ENCODE results near the gene ZNF474.

The ZNF474 gene

DNA sequence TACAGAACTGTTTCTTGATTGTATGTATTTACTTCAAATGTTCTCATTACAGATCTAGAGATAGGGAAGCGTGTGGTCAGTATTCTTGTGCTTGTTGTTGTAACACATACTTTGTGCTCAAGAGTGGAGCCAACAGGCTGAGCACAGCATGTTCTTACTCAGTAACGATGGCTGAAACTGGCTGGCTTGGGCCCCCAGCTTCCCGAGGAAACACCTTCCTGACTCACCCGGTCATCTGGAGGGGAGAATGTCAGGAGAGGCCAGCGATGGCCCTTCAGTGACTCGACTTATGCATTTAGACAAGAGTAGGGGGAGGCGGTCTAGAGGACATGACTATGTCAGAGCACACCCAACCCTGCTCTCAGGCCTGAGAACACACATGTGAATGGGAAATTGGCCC is 25.6 kb downstream of the ZNF474 start:
- Mint-ChIP-seq H3K4me3 (no peak overlapping the region), H3K4me1 (ENCODE audit: low read depth) (no peaks in the 10 kb centered on the region), H3K27ac (no peak overlapping the region), H3K9me3 (no peaks in the 10 kb centered on the region), H3K36me3 (ENCODE audit: low read depth) (no peaks in the 10 kb centered on the region), H3K27me3 (ENCODE audit: low read depth) (no peaks in the 10 kb centered on the region)

DNA sequence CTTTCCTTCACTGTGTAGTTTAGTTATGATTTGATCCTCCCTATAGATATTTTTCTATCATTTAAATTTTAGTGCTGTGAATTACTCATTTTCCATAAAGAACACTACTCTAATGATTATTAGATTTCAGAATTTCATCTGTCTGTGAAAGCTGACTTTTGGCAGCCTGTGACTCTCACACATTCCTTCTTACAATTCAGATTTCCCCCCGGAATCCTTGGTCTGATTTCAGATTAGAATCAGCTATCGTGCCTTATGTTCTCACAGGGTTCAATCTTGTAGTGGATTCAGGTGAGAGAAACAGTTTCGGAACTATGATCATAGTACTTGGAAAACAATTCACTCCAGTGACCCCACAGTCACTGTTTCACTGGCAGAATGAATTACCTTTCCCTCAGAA is 26.2 kb downstream of the ZNF474 start:
- no peaks in the 10 kb centered on the region for H3K27me3 Mint-ChIP-seq (ENCODE audit: low read depth)
- H3K9me3 Mint-ChIP-seq = no peaks in the 10 kb centered on the region
- H3K4me1 Mint-ChIP-seq (ENCODE audit: low read depth) = no peaks in the 10 kb centered on the region
- no peak overlapping the region for H3K4me3 Mint-ChIP-seq
- H3K27ac Mint-ChIP-seq = no peak overlapping the region
- H3K36me3 Mint-ChIP-seq (ENCODE audit: low read depth) = no peaks in the 10 kb centered on the region

DNA sequence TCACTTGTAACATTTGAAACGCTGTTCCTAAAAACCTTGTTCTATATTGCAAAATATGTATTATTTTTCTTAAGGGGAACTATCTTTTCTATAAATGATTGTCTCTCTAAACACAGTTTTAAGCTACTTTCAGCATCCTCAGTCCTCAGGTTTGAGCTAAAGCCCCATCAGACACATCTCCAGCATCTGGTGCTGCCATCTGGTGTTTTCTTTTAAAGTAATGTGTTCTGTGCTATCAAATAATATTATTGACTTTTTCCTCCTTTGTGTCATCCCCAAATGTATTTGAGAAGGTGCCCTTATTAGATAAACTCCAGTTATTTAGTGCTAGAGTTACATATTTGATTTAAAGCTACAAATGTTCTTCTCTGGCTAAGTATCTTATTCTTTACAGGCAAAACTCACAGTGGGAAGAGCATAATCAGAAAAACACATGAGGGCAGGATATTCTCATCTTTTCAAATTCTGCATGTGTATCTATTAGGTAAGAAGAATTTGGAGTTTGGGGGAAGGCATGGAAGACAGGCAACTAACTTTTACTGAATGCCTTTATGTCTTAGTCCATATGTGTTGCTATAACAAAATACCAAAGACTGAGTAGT is 27.5 kb downstream of the ZNF474 start:
- Mint-ChIP-seq H3K36me3 (ENCODE audit: low read depth) (no peaks in the 10 kb centered on the region), H3K27me3 (ENCODE audit: low read depth) (no peaks in the 10 kb centered on the region), H3K4me3 (no peak overlapping the region), H3K9me3 (no peaks in the 10 kb centered on the region), H3K4me1 (ENCODE audit: low read depth) (no peaks in the 10 kb centered on the region), H3K27ac (no peak overlapping the region)

DNA sequence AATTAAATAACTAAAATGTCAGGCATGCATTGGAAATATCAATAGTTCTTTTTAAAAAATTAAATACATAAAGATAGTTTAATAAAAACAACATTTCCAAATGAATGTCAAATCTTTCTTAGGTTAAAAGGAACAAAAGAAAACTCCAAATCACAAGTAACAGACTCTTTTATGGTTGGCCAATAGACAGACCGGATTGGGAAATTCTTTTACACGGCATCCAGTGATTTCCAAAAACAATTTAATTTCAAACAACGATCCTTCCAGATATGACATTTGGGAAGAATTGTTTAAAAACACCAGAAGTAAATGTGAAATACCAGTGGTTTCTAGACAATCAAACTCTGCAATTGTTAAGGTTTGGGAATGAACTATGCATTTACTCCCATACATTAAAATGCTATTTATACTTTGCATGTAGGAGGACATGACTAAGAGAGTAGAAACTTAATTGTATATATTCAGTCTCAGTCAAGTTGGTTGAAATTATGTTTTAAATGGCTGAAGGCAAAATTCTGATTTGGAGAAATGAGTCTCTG is 32.8 kb downstream of the ZNF474 start:
- Mint-ChIP-seq H3K9me3 (no peaks in the 10 kb centered on the region), H3K4me3 (no peak overlapping the region), H3K27ac (no peak overlapping the region), H3K4me1 (ENCODE audit: low read depth) (no peaks in the 10 kb centered on the region), H3K36me3 (ENCODE audit: low read depth) (no peaks in the 10 kb centered on the region), H3K27me3 (ENCODE audit: low read depth) (no peaks in the 10 kb centered on the region)

DNA sequence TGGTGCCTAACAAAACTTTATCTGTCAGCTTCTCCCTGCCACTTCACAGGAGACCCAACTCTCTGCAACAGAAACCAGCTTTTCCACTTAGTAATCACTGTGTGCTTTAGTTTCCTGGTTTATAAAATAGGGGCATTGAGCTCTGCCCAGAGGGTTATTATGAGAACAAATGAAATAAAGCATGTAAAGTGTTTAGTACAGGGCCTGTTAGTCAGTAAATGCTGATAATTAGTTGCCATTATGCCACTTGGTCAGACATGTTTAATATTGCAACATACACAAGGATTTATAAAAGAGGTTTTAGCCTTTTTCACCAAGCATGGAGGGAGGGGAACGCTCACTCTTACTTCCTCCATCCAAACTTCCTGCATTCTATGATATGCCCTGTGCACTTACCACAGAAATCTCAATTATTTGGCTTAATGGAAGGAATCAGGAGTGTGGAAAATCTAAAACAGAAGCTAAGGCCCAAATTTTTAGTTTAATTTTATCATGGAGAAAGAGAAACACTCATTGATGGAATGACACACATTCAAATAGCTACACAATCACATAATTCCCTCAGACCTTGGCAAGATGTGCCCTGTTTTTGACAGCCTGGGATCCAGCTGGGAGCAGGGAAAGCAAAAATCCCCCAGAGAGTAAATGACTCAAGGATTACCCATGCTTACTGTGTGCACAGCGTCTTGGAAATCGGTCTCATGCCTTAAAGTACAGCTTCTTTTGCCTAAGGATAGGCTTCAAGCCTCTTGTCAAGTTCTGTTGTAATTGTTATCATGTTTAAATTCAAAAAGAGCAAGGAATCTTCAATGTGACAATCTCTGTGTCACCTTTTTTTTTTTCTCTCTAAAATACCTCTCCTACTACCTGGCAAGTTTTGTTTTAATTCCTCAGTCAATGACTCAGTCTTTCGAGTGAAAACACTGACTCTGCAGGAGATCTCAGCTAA is 34.0 kb downstream of the ZNF474 start:
- Mint-ChIP-seq H3K4me3 (no peak overlapping the region), H3K9me3 (no peaks in the 10 kb centered on the region), H3K27me3 (ENCODE audit: low read depth) (no peaks in the 10 kb centered on the region), H3K27ac (no peak overlapping the region), H3K36me3 (ENCODE audit: low read depth) (no peaks in the 10 kb centered on the region), H3K4me1 (ENCODE audit: low read depth) (no peaks in the 10 kb centered on the region)

DNA sequence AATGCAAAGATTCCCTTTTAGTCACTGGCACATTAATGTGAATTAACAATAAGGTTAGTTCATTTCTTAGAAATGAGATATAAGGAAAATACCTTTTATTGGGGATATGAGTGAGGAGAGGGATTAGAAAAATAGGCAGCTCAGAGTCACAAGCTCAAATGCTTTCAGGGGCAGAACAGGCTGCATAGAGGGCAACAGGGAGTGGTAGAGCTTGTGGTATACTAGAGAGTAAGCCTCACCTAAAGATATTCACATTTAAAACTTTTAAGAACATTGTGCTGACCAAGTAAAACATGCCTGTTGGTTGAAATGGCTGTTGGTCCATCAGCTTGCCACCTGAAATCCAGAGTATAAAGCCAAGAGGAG is 34.7 kb downstream of the ZNF474 start:
- Mint-ChIP-seq H3K4me3 (no peak overlapping the region), H3K9me3 (no peaks in the 10 kb centered on the region), H3K27ac (no peak overlapping the region), H3K36me3 (ENCODE audit: low read depth) (no peaks in the 10 kb centered on the region), H3K27me3 (ENCODE audit: low read depth) (no peaks in the 10 kb centered on the region), H3K4me1 (ENCODE audit: low read depth) (no peaks in the 10 kb centered on the region)

DNA sequence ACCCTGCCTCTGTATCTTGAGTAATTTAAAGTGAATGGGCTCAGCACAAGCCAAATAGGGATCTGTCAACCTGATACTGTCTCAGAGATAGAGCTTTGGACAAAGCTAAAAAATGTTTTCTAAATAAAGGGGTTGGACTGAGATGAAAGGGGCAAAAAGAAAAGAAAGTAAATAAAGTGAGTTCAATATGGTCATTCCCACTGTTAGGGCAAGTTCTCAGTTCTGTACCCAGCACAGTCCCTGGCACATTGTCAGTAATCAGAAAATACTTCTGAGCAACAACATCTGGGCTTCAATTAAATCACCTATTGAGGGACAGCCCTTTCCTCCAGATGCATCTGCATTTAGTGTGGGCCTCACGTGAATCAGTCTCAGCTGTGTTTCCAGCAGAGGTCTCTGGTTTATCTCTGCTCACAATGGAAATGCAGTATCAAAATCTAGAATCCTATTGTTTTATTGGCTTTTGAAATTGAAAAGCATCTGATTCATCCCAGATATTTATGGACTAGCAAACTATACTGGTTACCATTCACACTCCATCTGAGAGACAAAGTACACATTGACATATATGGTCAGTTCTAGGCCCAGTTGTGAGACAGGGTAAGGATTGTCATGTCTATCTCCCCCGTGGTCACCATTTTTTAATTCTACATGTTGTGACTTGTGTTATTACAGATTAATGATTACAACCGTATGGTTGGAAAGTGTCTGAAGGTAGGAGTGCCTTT is 35.6 kb downstream of the ZNF474 start:
- H3K36me3 Mint-ChIP-seq (ENCODE audit: low read depth) = no peaks in the 10 kb centered on the region
- no peaks in the 10 kb centered on the region for H3K9me3 Mint-ChIP-seq
- no peaks in the 10 kb centered on the region for H3K4me1 Mint-ChIP-seq (ENCODE audit: low read depth)
- H3K27me3 Mint-ChIP-seq (ENCODE audit: low read depth) = no peaks in the 10 kb centered on the region
- H3K27ac Mint-ChIP-seq = no peak overlapping the region
- H3K4me3 Mint-ChIP-seq = no peak overlapping the region

DNA sequence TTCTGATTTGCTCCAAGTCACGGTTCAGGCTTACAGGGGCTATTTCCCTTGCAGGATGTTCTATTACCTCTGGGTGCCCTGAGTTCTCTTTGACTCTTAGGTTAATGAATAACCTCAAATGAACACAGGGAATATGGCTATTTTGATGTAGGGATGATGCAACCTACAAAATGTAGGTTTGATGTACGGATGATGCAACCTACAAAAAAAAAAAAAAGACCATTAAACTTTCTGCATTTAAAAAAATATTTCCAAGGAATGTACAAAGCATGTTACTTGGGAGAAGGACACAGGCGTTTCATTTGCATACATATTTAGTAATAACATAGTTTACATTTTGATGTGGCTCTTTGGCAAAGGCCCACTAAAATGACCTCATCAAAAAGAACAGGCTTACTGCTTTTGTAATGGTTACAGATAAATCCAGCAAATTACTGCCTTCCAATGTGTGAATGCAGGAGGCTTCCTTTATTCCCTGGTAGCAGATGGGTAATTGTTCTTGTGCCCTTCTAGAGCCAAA is 36.3 kb downstream of the ZNF474 start:
- H3K27me3 Mint-ChIP-seq (ENCODE audit: low read depth) = no peaks in the 10 kb centered on the region
- H3K9me3 Mint-ChIP-seq = no peaks in the 10 kb centered on the region
- no peaks in the 10 kb centered on the region for H3K4me1 Mint-ChIP-seq (ENCODE audit: low read depth)
- H3K36me3 Mint-ChIP-seq (ENCODE audit: low read depth) = no peaks in the 10 kb centered on the region
- no peak overlapping the region for H3K4me3 Mint-ChIP-seq
- no peak overlapping the region for H3K27ac Mint-ChIP-seq

DNA sequence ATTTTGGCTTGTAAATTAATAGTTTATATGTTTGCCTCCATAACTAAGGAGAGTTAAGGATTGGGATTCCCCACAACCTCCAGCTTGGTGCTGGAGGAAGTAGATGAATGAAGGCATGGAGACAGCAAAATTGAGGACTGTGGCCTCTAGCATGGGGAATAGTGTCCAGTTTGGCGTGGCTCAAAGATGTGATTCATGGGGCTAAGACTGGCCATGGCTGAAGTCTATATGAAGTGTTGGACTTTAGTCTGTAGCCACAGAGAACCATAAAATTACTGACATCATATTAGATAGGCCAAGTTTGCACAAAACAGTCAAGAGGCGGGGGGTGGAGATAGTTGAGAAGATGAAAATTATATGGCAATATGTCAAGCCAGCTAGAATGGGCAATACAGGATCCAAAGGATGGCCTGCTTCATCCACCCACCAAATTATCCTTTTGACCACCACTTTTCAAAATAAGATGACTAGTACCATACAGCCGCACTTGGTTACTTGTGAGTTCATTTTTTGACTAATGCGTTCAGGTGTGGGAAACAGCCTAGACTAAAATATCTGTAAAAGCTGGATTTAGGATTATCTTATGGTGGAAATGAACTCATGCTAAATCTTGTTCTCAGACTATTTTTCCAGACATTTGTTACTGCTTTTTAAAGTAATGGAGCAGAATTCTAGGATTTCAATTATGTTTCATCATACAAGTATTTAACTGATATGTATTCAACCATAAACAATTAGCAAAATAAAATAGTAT is 40.2 kb downstream of the ZNF474 start:
- Mint-ChIP-seq H3K9me3 (no peaks in the 10 kb centered on the region), H3K4me1 (ENCODE audit: low read depth) (no peaks in the 10 kb centered on the region), H3K4me3 (no peak overlapping the region), H3K36me3 (ENCODE audit: low read depth) (no peaks in the 10 kb centered on the region), H3K27me3 (ENCODE audit: low read depth) (no peaks in the 10 kb centered on the region), H3K27ac (no peak overlapping the region)

DNA sequence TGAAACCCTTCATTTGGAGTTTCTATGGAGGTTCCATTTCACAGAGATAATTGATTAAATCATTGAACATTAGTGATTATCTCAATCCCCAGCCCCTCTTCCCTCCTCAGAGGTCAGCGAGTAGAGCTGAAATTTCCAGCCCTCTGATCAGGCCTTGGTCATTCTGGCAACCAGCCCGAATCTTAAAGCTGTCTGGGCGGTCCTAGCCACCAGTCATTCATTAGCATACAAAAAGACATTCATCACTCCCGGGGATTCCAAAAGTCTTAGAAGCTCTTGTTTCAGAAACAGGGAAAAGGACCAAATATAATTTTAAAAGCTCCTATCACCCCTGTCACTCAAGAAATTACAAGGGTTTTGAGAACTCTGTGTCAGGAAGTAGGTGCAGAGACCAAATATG is 41.3 kb downstream of the ZNF474 start:
- Mint-ChIP-seq H3K4me1 (ENCODE audit: low read depth) (no peaks in the 10 kb centered on the region), H3K27me3 (ENCODE audit: low read depth) (no peaks in the 10 kb centered on the region), H3K9me3 (no peaks in the 10 kb centered on the region), H3K36me3 (ENCODE audit: low read depth) (no peaks in the 10 kb centered on the region), H3K27ac (no peak overlapping the region), H3K4me3 (no peak overlapping the region)

DNA sequence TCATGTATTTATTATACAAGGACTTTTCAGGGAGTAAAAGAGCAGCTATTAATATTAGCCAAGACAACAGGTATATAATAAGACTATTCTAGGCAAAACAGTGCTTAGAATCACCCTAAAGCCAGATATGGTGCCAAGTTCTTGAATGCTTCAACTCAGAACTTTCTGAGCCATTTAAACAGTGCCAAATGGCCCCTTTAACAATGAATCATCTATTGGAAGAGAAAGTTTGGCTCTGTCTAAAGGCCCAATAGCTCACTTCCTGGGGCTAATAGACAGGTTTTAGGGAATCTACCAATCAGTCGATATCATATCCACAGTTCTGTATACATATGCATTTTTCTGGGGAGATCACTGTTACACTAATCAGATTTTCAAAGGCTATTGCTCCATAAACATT is 42.9 kb downstream of the ZNF474 start:
- Mint-ChIP-seq H3K9me3 (no peaks in the 10 kb centered on the region), H3K36me3 (ENCODE audit: low read depth) (no peaks in the 10 kb centered on the region), H3K4me3 (no peak overlapping the region), H3K27ac (no peak overlapping the region), H3K27me3 (ENCODE audit: low read depth) (no peaks in the 10 kb centered on the region), H3K4me1 (ENCODE audit: low read depth) (no peaks in the 10 kb centered on the region)

DNA sequence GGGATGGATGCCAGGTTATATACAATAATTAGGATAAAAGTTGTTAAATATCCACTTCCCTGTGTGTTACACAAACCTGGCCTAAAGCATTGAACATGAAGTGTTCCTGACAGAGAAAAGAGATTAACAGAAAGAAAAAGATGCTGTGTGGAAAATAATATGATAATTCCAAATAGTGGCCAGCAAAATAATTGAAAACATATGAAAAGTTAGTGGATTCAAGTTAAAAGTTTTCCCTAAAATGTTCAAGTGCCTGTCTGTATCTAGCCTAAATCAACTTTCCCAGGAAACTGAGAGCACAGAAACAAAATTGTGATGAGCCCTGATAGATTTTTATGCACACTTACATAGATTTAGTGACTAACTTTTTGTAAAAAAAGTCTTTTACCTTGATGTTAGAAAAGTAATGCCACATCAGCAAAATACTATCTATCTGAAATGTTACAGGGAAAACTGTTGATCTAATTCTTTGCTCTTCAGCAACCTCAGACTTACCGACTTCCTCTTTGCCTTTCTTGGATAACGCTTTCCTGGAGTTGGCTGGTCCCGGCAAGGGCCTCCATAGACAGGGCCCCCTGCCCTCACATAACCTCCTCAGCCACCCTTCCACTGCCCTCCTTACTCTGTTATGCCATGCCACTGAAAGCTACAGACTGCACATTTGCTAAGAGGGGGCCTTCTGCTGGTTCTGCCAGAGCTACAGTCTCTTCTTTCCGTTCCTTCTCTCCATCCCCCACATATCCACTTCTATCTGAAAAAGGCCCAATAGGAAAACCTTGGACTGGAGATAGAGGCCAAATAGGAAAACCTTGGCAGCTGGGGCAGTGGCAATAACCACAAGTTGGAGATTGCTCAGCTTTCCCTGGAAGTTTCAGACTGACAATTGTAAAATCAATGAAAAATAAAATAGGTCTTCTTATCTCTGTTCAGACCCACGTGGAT is 44.4 kb downstream of the ZNF474 start:
- no peaks in the 10 kb centered on the region for H3K27me3 Mint-ChIP-seq (ENCODE audit: low read depth)
- H3K4me1 Mint-ChIP-seq (ENCODE audit: low read depth) = no peaks in the 10 kb centered on the region
- no peaks in the 10 kb centered on the region for H3K9me3 Mint-ChIP-seq
- H3K27ac Mint-ChIP-seq = no peak overlapping the region
- no peak overlapping the region for H3K4me3 Mint-ChIP-seq
- H3K36me3 Mint-ChIP-seq (ENCODE audit: low read depth) = no peaks in the 10 kb centered on the region

DNA sequence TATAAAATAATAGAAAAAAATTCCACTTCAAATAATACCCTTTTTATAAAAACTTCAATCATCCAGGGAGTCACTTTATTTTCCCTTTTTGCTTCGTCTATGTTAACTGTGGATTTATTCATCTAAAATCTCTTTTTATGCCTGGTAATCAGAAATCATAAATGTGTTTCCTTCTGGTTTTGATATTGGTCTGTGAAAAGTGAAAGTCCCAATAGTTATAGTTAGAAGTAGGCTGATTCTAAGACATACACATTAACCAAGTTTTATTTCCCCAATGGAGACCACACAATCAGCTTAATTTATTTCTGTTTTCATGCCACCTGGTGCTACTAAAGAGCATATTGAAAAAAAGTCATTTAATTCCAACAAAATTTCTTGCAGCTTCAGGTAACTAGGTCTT is 45.7 kb downstream of the ZNF474 start:
- Mint-ChIP-seq H3K4me1 (ENCODE audit: low read depth) (no peaks in the 10 kb centered on the region), H3K27me3 (ENCODE audit: low read depth) (no peaks in the 10 kb centered on the region), H3K4me3 (no peak overlapping the region), H3K9me3 (no peaks in the 10 kb centered on the region), H3K27ac (no peak overlapping the region), H3K36me3 (ENCODE audit: low read depth) (no peaks in the 10 kb centered on the region)
